ENCODE results near the gene NISCH.

GRCh38 chr3:52407779-52408178, 47.6 kb upstream of the NISCH start:
- no peak for TF ChIP-seq CTCF (conservative IDR thresholded peaks at IDR 0.05; ENCODE audit: low read depth, low read length)
- no peak for TF ChIP-seq EZH2 (IDR thresholded peaks at IDR 0.05; ENCODE audit: borderline replicate concordance, low read depth, low read length, poor library complexity, severe bottlenecking)
